HepG2 (cell line): ENCODE data around the gene SRF. TPM values are rescaled to one million over a fixed set of nuclear protein-coding genes. Genes with fewer than 3 reads are reported as not detected.

ENCODE experiments used
- BCL6 ChIP-seq: IDR thresholded peaks from 2 replicates; pipeline ENCODE4 v1.6.1; 2016; ENCODE audit warnings: missing genetic modification reagents, missing compliant biosample characterization
- HNF4A ChIP-seq: sonication (generic); formaldehyde crosslinking; IDR thresholded peaks from 2 replicates; pipeline ENCODE4 v1.4.0; 2020; ENCODE audit warnings: missing genetic modification reagents
- JUNB ChIP-seq: sonication (generic); formaldehyde crosslinking; IDR thresholded peaks from 2 replicates; pipeline ENCODE4 v1.8.0; 2022; ENCODE audit warnings: missing genetic modification reagents, mild to moderate bottlenecking, borderline replicate concordance
- KAT2B ChIP-seq: fragments of 150-350 bp; IDR thresholded peaks from 2 replicates; pipeline ENCODE4 v1.6.1; 2014; ENCODE audit warnings: low read depth, low read length, borderline replicate concordance
- MEF2D ChIP-seq: sonication (generic); formaldehyde crosslinking; IDR thresholded peaks from 2 replicates; pipeline ENCODE4 v1.5.1; 2020; ENCODE audit warnings: mild to moderate bottlenecking, missing genetic modification reagents
- MEIS1 ChIP-seq: sonication (generic); formaldehyde crosslinking; IDR thresholded peaks from 2 replicates; pipeline ENCODE4 v1.9.0; 2021; ENCODE audit warnings: mild to moderate bottlenecking, missing genetic modification reagents, moderate library complexity, borderline replicate concordance
- MTA3 ChIP-seq: sonication (generic); formaldehyde crosslinking; IDR thresholded peaks from 2 replicates; pipeline ENCODE4 v1.4.0; 2020; ENCODE audit warnings: missing genetic modification reagents
- NFYB ChIP-seq: sonication (generic); formaldehyde crosslinking; IDR thresholded peaks from 2 replicates; pipeline ENCODE4 v1.4.0; 2020; ENCODE audit warnings: missing genetic modification reagents
- RBAK ChIP-seq: sonication (generic); formaldehyde crosslinking; IDR thresholded peaks from 2 replicates; pipeline ENCODE4 v1.5.1; 2020; ENCODE audit warnings: mild to moderate bottlenecking, missing genetic modification reagents
- REST ChIP-seq, 2 experiments: IDR thresholded peaks; 2 replicates each; pipeline ENCODE4 v1.6.1; 2011 to 2012; ENCODE audit warnings: low read length in 2 of 2, borderline replicate concordance in 1 of 2, low read depth in 1 of 2, mild to moderate bottlenecking in 1 of 2, moderate library complexity in 1 of 2
- TMF1 ChIP-seq: sonication (generic); formaldehyde crosslinking; IDR thresholded peaks from 2 replicates; pipeline ENCODE4 v1.8.1; 2022; ENCODE audit warnings: low read depth, missing genetic modification reagents
- UBTF ChIP-seq: sonication (generic); formaldehyde crosslinking; IDR thresholded peaks from 2 replicates; pipeline ENCODE4 v1.4.0; 2020; ENCODE audit warnings: mild to moderate bottlenecking, missing genetic modification reagents
- ZNF232 ChIP-seq: sonication (generic); formaldehyde crosslinking; IDR thresholded peaks from 2 replicates; pipeline ENCODE4 v1.4.0; 2020; ENCODE audit warnings: missing genetic modification reagents, borderline replicate concordance
- ZNF513 ChIP-seq: sonication (generic); formaldehyde crosslinking; conservative IDR thresholded peaks from 2 replicates; pipeline ENCODE4 v1.5.0; 2020; ENCODE audit warnings: missing genetic modification reagents
- ZNF574 ChIP-seq: sonication (generic); formaldehyde crosslinking; IDR thresholded peaks from 2 replicates; pipeline ENCODE4 v1.4.0; 2020; ENCODE audit warnings: missing genetic modification reagents
- ZNF691 ChIP-seq: sonication (generic); formaldehyde crosslinking; IDR thresholded peaks from 2 replicates; pipeline ENCODE4 v1.4.0; 2020; ENCODE audit warnings: missing genetic modification reagents, low read depth, mild to moderate bottlenecking, borderline replicate concordance
- ZNF709 ChIP-seq: sonication (generic); formaldehyde crosslinking; IDR thresholded peaks from 2 replicates; pipeline ENCODE4 v1.5.0; 2020; ENCODE audit warnings: mild to moderate bottlenecking, missing genetic modification reagents
- ZNF839 ChIP-seq: sonication (generic); formaldehyde crosslinking; IDR thresholded peaks from 2 replicates; pipeline ENCODE4 v1.4.0; 2020; ENCODE audit warnings: missing genetic modification reagents, mild to moderate bottlenecking, borderline replicate concordance
- polyA plus RNA-seq, 8 experiments: library from polyadenylated mRNA; depleted of rRNA in 3 of 8; stranded (reverse) in 7 of 8; unstranded in 1 of 8; fragments of >200 nt; fragmentation: Illumina TruSeq in 4 of 8; extraction: Trizol in 4 of 8; gene quantifications; 2 replicates each; pipeline versions ENCODE4 v1.2.1 to v1.2.3, GENCODE V29; 2011 to 2016; ENCODE audit warnings: low read depth in 4 of 8, missing spikeins in 1 of 8, mixed read lengths in 1 of 8; ENCODE audit not compliant: insufficient read depth in 1 of 8
- total RNA-seq, 5 experiments: library from RNA; depleted of rRNA; stranded (reverse); fragments of >200 nt; fragmentation: Illumina TruSeq; extraction: Trizol; gene quantifications; 2 replicates each; pipeline ENCODE4 v1.2.3, GENCODE V29; 2016; ENCODE audit warnings: low read depth in 1 of 5

Gene SRF
- total and polyA plus RNA-seq, 2 of the 13 experiments (the other 11 are each of a cell fraction or from before 2014, with no cell fraction given) = 25.5 to 44.1 TPM

- TF ChIP-seq UBTF (no peak; the same call in 1 of the 2 replicates), ZNF574 (CRISPR knock-in tag) (peak; percentile 5; the same call in 1 of the 2 replicates), TMF1 (no peak; the same call in 1 of the 2 replicates), MTA3 (no peak), RBAK (CRISPR knock-in tag) (no peak), REST (IDR thresholded peaks at IDR 0.05; ENCODE audit: borderline replicate concordance in 1 of 2, low read depth in 1 of 2, low read length in 2 of 2) (0 out of 4 replicates have a peak, but pooled peaks of 1 of the 2 experiments have one; percentile 14), NFYB (CRISPR knock-in tag) (no peak), ZNF691 (CRISPR knock-in tag) (no peak), ZNF839 (peak; percentile 32; the same call in 1 of the 2 replicates), ZNF513 (CRISPR knock-in tag) (0 out of 2 replicates have a peak, but pooled peaks have one; percentile 55), JUNB (CRISPR knock-in tag) (peak; percentile 43; the same call in 1 of the 2 replicates), ZNF232 (CRISPR knock-in tag) (0 out of 2 replicates have a peak, but pooled peaks have one; percentile 23), BCL6 (CRISPR knock-in tag) (no peak), MEF2D (CRISPR knock-in tag) (peak; percentile 11; the same call in 1 of the 2 replicates), KAT2B (no peak), MEIS1 (peak; percentile 54; the same call in 1 of the 2 replicates), HNF4A (CRISPR knock-in tag) (0 out of 2 replicates have a peak, but pooled peaks have one; percentile 16), ZNF709 (CRISPR knock-in tag) (0 out of 2 replicates have a peak, but pooled peaks have one; percentile 34)
These were observed 595 bp upstream of the SRF start (continued) for GRCh38 chr6:43170417-43170930.
